ENCODE measurements around the gene SPIB. TPM values are rescaled to one million over a fixed set of nuclear protein-coding genes. Genes with fewer than 3 reads are reported as not detected.

The SPIB gene
- total RNA-seq, 1 donor from 2014 or later = 1.3 TPM

- no peaks in the 10 kb centered on the region for H3K4me1 Mint-ChIP-seq (ENCODE audit: low read depth)
- no peak overlapping the region for H3K4me3 Mint-ChIP-seq
- H3K9me3 Mint-ChIP-seq = no peaks in the 10 kb centered on the region
- peaks cover 3% of the 10 kb centered on the region for H3K27me3 Mint-ChIP-seq (ENCODE audit: insufficient read depth)
- DNase-seq (ENCODE audit: low spot score) = no peak
- H3K36me3 Mint-ChIP-seq (ENCODE audit: low read depth) = no peaks in the 10 kb centered on the region
- no peak overlapping the region for H3K27ac Mint-ChIP-seq
- intact Hi-C loops (cut with micrococcal nuclease) = no loop called here
Measured at GRCh38 chr19:50447053-50447452, 28.3 kb downstream of the SPIB start.

- Mint-ChIP-seq H3K27ac (no peak overlapping the region), H3K4me3 (no peak overlapping the region), H3K9me3 (no peaks in the 10 kb centered on the region), H3K27me3 (ENCODE audit: insufficient read depth) (peaks cover 3% of the 10 kb centered on the region), H3K36me3 (ENCODE audit: low read depth) (no peaks in the 10 kb centered on the region), H3K4me1 (ENCODE audit: low read depth) (no peaks in the 10 kb centered on the region)
- DNase-seq (ENCODE audit: low spot score) = no peak
- intact Hi-C loops (cut with micrococcal nuclease) = no loop called here
Measured at GRCh38 chr19:50447750-50448149, 29.0 kb downstream of the SPIB start.

- Mint-ChIP-seq H3K4me1 (ENCODE audit: low read depth) (no peaks in the 10 kb centered on the region), H3K9me3 (no peaks in the 10 kb centered on the region), H3K4me3 (no peak overlapping the region), H3K36me3 (ENCODE audit: low read depth) (no peaks in the 10 kb centered on the region), H3K27me3 (ENCODE audit: insufficient read depth) (peaks cover 3% of the 10 kb centered on the region), H3K27ac (no peak overlapping the region)
- intact Hi-C loops (cut with micrococcal nuclease) = no loop called here
- DNase-seq (ENCODE audit: low spot score) = no peak
Measured at GRCh38 chr19:50449236-50449899, 30.6 kb downstream of the SPIB start.

- Mint-ChIP-seq H3K4me1 (ENCODE audit: low read depth) (no peaks in the 10 kb centered on the region), H3K4me3 (no peak overlapping the region), H3K9me3 (no peaks in the 10 kb centered on the region), H3K27ac (no peak overlapping the region), H3K27me3 (ENCODE audit: insufficient read depth) (peaks cover 3% of the 10 kb centered on the region), H3K36me3 (ENCODE audit: low read depth) (no peaks in the 10 kb centered on the region)
- no peak for DNase-seq (ENCODE audit: low spot score)
- intact Hi-C loops (cut with micrococcal nuclease) = no loop called here
Measured at GRCh38 chr19:50450369-50451222, 31.9 kb downstream of the SPIB start.

GRCh38 chr19:50451223-50451534 is 32.4 kb downstream of the SPIB start:
- Mint-ChIP-seq H3K27ac (no peak overlapping the region), H3K27me3 (ENCODE audit: insufficient read depth) (peaks cover 3% of the 10 kb centered on the region), H3K4me1 (ENCODE audit: low read depth) (no peaks in the 10 kb centered on the region), H3K9me3 (no peaks in the 10 kb centered on the region), H3K4me3 (no peak overlapping the region), H3K36me3 (ENCODE audit: low read depth) (no peaks in the 10 kb centered on the region)
- intact Hi-C loops (cut with micrococcal nuclease) = no loop called here
- no peak for DNase-seq (ENCODE audit: low spot score)

- no peaks in the 10 kb centered on the region for H3K9me3 Mint-ChIP-seq
- H3K36me3 Mint-ChIP-seq (ENCODE audit: low read depth) = no peaks in the 10 kb centered on the region
- H3K4me3 Mint-ChIP-seq = no peak overlapping the region
- DNase-seq (ENCODE audit: low spot score) = no peak
- no peaks in the 10 kb centered on the region for H3K4me1 Mint-ChIP-seq (ENCODE audit: low read depth)
- peaks cover 3% of the 10 kb centered on the region for H3K27me3 Mint-ChIP-seq (ENCODE audit: insufficient read depth)
- intact Hi-C loops (cut with micrococcal nuclease) = no loop called here
- no peak overlapping the region for H3K27ac Mint-ChIP-seq
Measured at GRCh38 chr19:50453243-50453642, 34.5 kb downstream of the SPIB start.

- intact Hi-C loops (cut with micrococcal nuclease) = no loop called here
- Mint-ChIP-seq H3K4me1 (ENCODE audit: low read depth) (peaks cover under 1% of the 10 kb centered on the region), H3K36me3 (ENCODE audit: low read depth) (no peaks in the 10 kb centered on the region), H3K9me3 (no peaks in the 10 kb centered on the region), H3K27me3 (ENCODE audit: insufficient read depth) (peaks cover 2% of the 10 kb centered on the region), H3K4me3 (no peak overlapping the region), H3K27ac (no peak overlapping the region)
- no peak for DNase-seq (ENCODE audit: low spot score)
Measured at GRCh38 chr19:50455992-50456391, 37.3 kb downstream of the SPIB start.

GRCh38 chr19:50457300-50457699 is 38.6 kb downstream of the SPIB start:
- no peaks in the 10 kb centered on the region for H3K9me3 Mint-ChIP-seq
- peaks cover 8% of the 10 kb centered on the region for H3K4me1 Mint-ChIP-seq (ENCODE audit: low read depth)
- no peaks in the 10 kb centered on the region for H3K36me3 Mint-ChIP-seq (ENCODE audit: low read depth)
- H3K4me3 Mint-ChIP-seq = no peak overlapping the region
- H3K27ac Mint-ChIP-seq = no peak overlapping the region
- intact Hi-C loops (cut with micrococcal nuclease) = no loop called here
- no peak for DNase-seq (ENCODE audit: low spot score)
- H3K27me3 Mint-ChIP-seq (ENCODE audit: insufficient read depth) = no peaks in the 10 kb centered on the region

GRCh38 chr19:50458396-50459066 is 39.8 kb downstream of the SPIB start:
- Mint-ChIP-seq H3K27me3 (ENCODE audit: insufficient read depth) (no peaks in the 10 kb centered on the region), H3K36me3 (ENCODE audit: low read depth) (no peaks in the 10 kb centered on the region), H3K4me1 (ENCODE audit: low read depth) (peaks cover 8% of the 10 kb centered on the region), H3K9me3 (no peaks in the 10 kb centered on the region), H3K4me3 (no peak overlapping the region), H3K27ac (no peak overlapping the region)
- DNase-seq (ENCODE audit: low spot score) = no peak
- intact Hi-C loops (cut with micrococcal nuclease) = no loop called here

GRCh38 chr19:50459067-50459456 is 40.3 kb downstream of the SPIB start:
- intact Hi-C loops (cut with micrococcal nuclease) = no loop called here
- Mint-ChIP-seq H3K36me3 (ENCODE audit: low read depth) (no peaks in the 10 kb centered on the region), H3K27me3 (ENCODE audit: insufficient read depth) (no peaks in the 10 kb centered on the region), H3K9me3 (no peaks in the 10 kb centered on the region), H3K4me3 (no peak overlapping the region), H3K4me1 (ENCODE audit: low read depth) (peaks cover 8% of the 10 kb centered on the region), H3K27ac (no peak overlapping the region)
- DNase-seq (ENCODE audit: low spot score) = no peak

GRCh38 chr19:50459638-50460037 is 40.9 kb downstream of the SPIB start:
- DNase-seq (ENCODE audit: low spot score) = no peak
- Mint-ChIP-seq H3K27ac (no peak overlapping the region), H3K36me3 (ENCODE audit: low read depth) (no peaks in the 10 kb centered on the region), H3K9me3 (no peaks in the 10 kb centered on the region), H3K4me3 (no peak overlapping the region), H3K4me1 (ENCODE audit: low read depth) (peaks cover 8% of the 10 kb centered on the region), H3K27me3 (ENCODE audit: insufficient read depth) (no peaks in the 10 kb centered on the region)
- intact Hi-C loops (cut with micrococcal nuclease) = loop anchor here (2.0 to 5.0 kb wide), 2 partner anchors 29 to 207 kb away; no protein-coding TSS in a partner anchor

- Mint-ChIP-seq H3K9me3 (no peaks in the 10 kb centered on the region), H3K27me3 (ENCODE audit: insufficient read depth) (no peaks in the 10 kb centered on the region), H3K4me1 (ENCODE audit: low read depth) (peaks cover 8% of the 10 kb centered on the region), H3K4me3 (no peak overlapping the region), H3K27ac (no peak overlapping the region), H3K36me3 (ENCODE audit: low read depth) (no peaks in the 10 kb centered on the region)
- DNase-seq (ENCODE audit: low spot score) = no peak
- intact Hi-C loops (cut with micrococcal nuclease) = loop anchor here (2.0 to 5.0 kb wide), 2 partner anchors 29 to 208 kb away; no protein-coding TSS in a partner anchor
Measured at GRCh38 chr19:50460161-50460765, 41.5 kb downstream of the SPIB start.

Data from activated T-helper 1 cell treated with anti-CD3 and anti-CD28 coated beads, Interleukin-12 subunit alpha, Interleukin-12 subunit beta, Interleukin-2, Interleukin-4 antibody, amounts not matched to agents 30 ng/mL and 10 ng/mL and 1 ng/mL, durations not matched to agents 14 hours and 24 hours and 36 hours (primary cell).